ENCODE results near the gene SLC22A2. TPM values are rescaled to one million over a fixed set of nuclear protein-coding genes. Genes with fewer than 3 reads are reported as not detected.

The SLC22A2 gene
- total RNA-seq, 4 donors from 2014 or later = not detected

DNA sequence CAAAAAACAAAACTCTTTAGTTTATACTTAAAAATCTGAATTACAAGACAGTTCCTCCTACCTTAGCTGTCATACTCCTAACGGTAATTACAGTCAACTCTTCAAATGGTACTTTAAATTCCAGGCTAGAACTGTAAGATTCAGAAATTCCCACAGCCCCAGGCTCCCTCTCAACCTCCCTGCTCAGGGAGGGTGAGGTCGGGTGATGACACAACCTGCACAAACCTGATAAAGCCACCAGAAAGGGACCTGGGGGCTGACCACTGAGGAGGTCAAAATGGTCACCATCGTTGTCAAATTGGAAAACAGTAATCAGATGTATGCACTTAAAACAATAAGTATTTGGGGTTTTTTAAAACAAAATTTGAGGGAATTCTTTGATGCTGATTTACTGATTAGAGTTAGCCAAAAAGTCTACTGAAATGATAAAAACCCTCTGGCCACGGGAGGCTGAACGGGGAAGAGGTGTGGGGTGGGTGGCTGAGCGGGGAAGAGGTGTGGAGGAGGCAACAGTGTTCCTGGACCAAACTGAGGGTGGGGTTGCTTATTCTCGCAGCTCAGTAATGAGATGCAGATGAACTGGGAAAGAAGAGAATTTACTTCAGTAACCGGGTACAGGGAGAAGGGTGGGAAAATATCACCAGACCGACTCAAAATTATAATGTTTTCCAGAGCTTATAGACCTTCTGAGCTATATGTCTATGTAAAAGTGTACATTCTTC, 84.7 kb downstream of the SLC22A2 start:
- TF ChIP-seq POLR2A (IDR thresholded peaks at IDR 0.05) = no peak
- TF ChIP-seq, protein P1, sequence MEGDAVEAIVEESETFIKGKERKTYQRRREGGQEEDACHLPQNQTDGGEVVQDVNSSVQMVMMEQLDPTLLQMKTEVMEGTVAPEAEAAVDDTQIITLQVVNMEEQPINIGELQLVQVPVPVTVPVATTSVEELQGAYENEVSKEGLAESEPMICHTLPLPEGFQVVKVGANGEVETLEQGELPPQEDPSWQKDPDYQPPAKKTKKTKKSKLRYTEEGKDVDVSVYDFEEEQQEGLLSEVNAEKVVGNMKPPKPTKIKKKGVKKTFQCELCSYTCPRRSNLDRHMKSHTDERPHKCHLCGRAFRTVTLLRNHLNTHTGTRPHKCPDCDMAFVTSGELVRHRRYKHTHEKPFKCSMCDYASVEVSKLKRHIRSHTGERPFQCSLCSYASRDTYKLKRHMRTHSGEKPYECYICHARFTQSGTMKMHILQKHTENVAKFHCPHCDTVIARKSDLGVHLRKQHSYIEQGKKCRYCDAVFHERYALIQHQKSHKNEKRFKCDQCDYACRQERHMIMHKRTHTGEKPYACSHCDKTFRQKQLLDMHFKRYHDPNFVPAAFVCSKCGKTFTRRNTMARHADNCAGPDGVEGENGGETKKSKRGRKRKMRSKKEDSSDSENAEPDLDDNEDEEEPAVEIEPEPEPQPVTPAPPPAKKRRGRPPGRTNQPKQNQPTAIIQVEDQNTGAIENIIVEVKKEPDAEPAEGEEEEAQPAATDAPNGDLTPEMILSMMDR (IDR thresholded peaks at IDR 0.05) = no peak
- WGBS, 2 donors = 31 to 37% methylated on average over 9 of the region's 9 CpGs

GRCh38 chr6:160172704-160173103, 85.9 kb downstream of the SLC22A2 start:
- TF ChIP-seq, protein P1 (IDR thresholded peaks at IDR 0.05) = no peak
- no peak for TF ChIP-seq POLR2A (IDR thresholded peaks at IDR 0.05)
- no peak overlapping the region for H3K4me3 ChIP-seq (ENCODE audit: low read depth, poor library complexity, severe bottlenecking)
- peak in 1 of 2 donors; percentile 31 for DNase-seq (ENCODE audit: low spot score in 2 of 2)
- WGBS, 2 donors = 72 to 79% methylated on average over 5 of the region's 5 CpGs
- intact Hi-C loops (cut with DNase I; ENCODE audit: low total_unique reads) = no loop called here

More for the DNA sequence above, 84.7 kb downstream of the SLC22A2 start:
- DNase-seq (ENCODE audit: low spot score in 2 of 2) = no peak
- H3K4me3 ChIP-seq (ENCODE audit: low read depth, poor library complexity, severe bottlenecking) = no peak overlapping the region
- intact Hi-C loops (cut with DNase I; ENCODE audit: low total_unique reads) = no loop called here

- no peak for TF ChIP-seq POLR2A (IDR thresholded peaks at IDR 0.05)
- TF ChIP-seq, protein P1 (IDR thresholded peaks at IDR 0.05) = no peak
- 72 to 76% methylated on average over 6 of the region's 6 CpGs for WGBS, 2 donors
- DNase-seq (ENCODE audit: low spot score in 2 of 2) = no peak
- intact Hi-C loops (cut with DNase I; ENCODE audit: low total_unique reads) = no loop called here
- H3K4me3 ChIP-seq (ENCODE audit: low read depth, poor library complexity, severe bottlenecking) = no peak overlapping the region
Measured at GRCh38 chr6:160170018-160170680, 88.5 kb downstream of the SLC22A2 start.

DNA sequence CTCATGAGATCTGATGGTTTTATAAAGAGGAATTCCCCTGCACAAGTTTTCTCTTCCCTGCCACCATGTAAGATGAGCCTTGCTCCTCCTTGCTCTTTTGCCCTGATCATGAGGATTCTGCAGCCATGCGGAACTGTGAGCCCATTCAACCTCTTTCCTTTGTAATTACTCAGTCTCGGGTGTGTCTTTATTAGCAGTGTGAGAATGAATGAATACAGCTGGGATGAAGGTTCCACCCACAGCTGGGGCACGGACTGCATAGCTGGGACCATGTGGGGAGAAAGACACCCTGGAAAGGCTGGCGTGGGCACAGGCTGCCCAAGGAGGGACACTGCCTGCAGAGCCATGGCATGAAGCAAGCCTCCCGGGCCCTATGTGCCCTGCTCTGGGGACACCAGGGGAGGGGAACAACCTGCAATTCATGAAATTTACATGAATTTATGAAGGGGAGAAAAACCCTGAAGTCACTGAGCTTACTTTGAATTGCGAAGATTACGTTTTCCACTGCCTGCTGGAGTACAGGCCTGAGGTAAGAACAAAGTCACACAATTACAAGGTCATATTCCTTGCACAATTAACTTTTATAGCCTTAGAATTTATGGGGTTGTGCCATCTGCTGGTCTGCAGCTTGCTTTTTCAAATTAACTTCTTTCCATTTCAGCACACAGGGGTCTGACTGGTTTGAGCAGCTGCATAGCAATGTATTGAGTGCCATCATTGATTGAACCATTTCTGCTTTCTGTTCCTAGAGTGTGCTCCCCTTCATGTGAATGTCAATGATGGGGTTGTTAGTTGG, 90.8 kb downstream of the SLC22A2 start:
- intact Hi-C loops (cut with DNase I; ENCODE audit: low total_unique reads) = no loop called here
- WGBS, 2 donors = 69 to 85% methylated on average over 7 of the region's 7 CpGs

More for the DNA sequence above, 90.8 kb downstream of the SLC22A2 start:
- H3K4me3 ChIP-seq (ENCODE audit: low read depth, poor library complexity, severe bottlenecking) = no peak overlapping the region
- TF ChIP-seq POLR2A (IDR thresholded peaks at IDR 0.05) = no peak
- TF ChIP-seq, protein P1 (IDR thresholded peaks at IDR 0.05) = no peak
- no peak for DNase-seq (ENCODE audit: low spot score in 2 of 2)

Other genes with a start within 250 kb of the SLC22A2 start
- gene SLC22A1, start 137.0 kb downstream of the SLC22A2 start, total RNA-seq = 1 to 10 TPM in 1 of 4 donors, under 1 TPM in 2, not detected in 1; 0.65 to 1.4 (median 0.80) TPM
- 10 to 100 TPM; 10.4 to 15.7 (median 12.3) TPM for gene SLC22A3, start 89.6 kb upstream of the SLC22A2 start, total RNA-seq

Measured in lower leg skin (tissue), 4 donors.